Thoracic aorta (tissue), 2 donors: ENCODE measurements around the gene OR52K2. TPM values are rescaled to one million over a fixed set of nuclear protein-coding genes. Genes with fewer than 3 reads are reported as not detected.

Source experiments
- ATAC-seq: fragments of 150-250 bp; one replicate; pipeline ENCODE4 v1.8.0; 2017; ENCODE audit warnings: low read depth; ENCODE audit not compliant: insufficient number of reproducible peaks, low FRiP score
- DNase-seq: peaks from one replicate; pipeline ENCODE4 v3.0.0-alpha.2; 2020; ENCODE audit warnings: low spot score
- H3K27ac ChIP-seq, 2 donors: fragments of 200-600 bp; sonication (generic); 1 replicate in 1 of 2; 2 replicates in 1 of 2; pipeline ENCODE4 v1.5.1; 2016; ENCODE audit warnings: mild to moderate bottlenecking in 2 of 2, moderate library complexity in 2 of 2
- H3K27me3 ChIP-seq: fragments of 200-600 bp; sonication (generic); replicated peaks from 2 replicates; pipeline ENCODE4 v1.6.0; 2016; ENCODE audit warnings: mild to moderate bottlenecking; ENCODE audit not compliant: insufficient read depth
- H3K36me3 ChIP-seq: fragments of 200-600 bp; sonication (generic); one replicate; pipeline ENCODE4 v1.5.1; 2016
- H3K4me1 ChIP-seq, 2 donors: fragments of 200-600 bp; sonication (generic); 1 replicate in 1 of 2; 2 replicates in 1 of 2; pipeline versions ENCODE4 v1.5.1 to v1.6.0; 2016; ENCODE audit warnings: low read depth in 2 of 2, mild to moderate bottlenecking in 1 of 2; ENCODE audit not compliant: control insufficient read depth in 1 of 2
- H3K4me3 ChIP-seq: fragments of 200-600 bp; sonication (generic); 2 replicates; pipeline ENCODE4 v1.5.1; 2016; ENCODE audit warnings: mild to moderate bottlenecking
- H3K9me3 ChIP-seq: fragments of 200-600 bp; sonication (generic); 2 replicates; pipeline ENCODE4 v1.5.1; 2016
- total RNA-seq, 2 donors: library from RNA; depleted of rRNA; stranded (reverse); fragments of >200 nt; gene quantifications; one replicate each; pipeline versions ENCODE4 v1.1.0 to v1.2.3, GENCODE V29; 2016
- TF ChIP-seq, protein P1 (sequence below): fragments of 200-600 bp; sonication (generic); IDR thresholded peaks from one replicate; pipeline ENCODE4 v1.5.1; 2019; ENCODE audit warnings: antibody characterized with exemption

OR52K2 gene
- total RNA-seq, 2 donors from 2014 or later: not detected

DNA sequence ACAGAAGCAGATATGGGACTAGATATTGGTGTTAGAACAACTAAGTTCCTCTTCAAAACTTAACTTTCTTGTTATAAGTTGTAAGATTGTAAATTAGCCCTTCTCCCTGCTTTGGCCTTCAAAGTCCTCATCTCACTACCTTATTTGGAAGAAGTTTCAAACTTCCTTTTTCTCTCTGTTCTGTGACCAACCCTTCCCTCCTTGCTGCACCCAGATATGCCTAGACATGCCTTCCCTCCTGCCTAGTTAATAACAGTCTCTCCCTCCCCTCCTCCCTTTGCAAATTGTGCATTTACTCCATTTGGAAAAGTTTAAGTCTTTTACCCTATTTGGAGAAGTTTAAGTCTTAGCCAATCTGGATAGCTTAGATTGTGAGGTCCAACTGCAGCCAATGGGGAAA, 4.9 kb downstream of the OR52K2 start:
- ATAC-seq (no peak), DNase-seq (no peak)
- no peaks in the 10 kb centered on the region for H3K9me3 ChIP-seq
- H3K4me1 ChIP-seq: no peaks in the 10 kb centered on the region
- H3K27me3 ChIP-seq: no peaks in the 10 kb centered on the region
- no peak overlapping the region for H3K4me3 ChIP-seq
- H3K27ac ChIP-seq: no peak overlapping the region
- no peaks in the 10 kb centered on the region for H3K36me3 ChIP-seq
- TF ChIP-seq, protein P1, sequence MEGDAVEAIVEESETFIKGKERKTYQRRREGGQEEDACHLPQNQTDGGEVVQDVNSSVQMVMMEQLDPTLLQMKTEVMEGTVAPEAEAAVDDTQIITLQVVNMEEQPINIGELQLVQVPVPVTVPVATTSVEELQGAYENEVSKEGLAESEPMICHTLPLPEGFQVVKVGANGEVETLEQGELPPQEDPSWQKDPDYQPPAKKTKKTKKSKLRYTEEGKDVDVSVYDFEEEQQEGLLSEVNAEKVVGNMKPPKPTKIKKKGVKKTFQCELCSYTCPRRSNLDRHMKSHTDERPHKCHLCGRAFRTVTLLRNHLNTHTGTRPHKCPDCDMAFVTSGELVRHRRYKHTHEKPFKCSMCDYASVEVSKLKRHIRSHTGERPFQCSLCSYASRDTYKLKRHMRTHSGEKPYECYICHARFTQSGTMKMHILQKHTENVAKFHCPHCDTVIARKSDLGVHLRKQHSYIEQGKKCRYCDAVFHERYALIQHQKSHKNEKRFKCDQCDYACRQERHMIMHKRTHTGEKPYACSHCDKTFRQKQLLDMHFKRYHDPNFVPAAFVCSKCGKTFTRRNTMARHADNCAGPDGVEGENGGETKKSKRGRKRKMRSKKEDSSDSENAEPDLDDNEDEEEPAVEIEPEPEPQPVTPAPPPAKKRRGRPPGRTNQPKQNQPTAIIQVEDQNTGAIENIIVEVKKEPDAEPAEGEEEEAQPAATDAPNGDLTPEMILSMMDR: no peak

DNA sequence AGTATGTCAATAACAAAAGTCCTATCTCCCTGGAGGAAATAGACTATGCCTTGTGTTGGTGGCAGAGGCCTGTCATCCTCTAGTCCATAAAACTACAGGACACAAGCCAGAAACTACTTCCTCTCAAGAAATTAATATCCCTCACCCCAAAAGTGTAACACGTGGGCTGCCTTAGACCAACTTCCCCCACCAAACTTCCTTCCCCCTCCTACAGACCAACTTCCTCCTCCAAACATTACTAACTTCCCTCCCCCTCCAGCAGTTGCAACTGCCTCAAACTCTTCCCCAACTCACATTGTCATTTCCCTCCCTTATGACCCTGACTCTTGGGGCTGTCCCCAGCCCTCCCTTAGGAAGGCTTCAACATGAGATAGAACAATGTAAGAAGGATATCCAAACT, 6.3 kb downstream of the OR52K2 start:
- no peak overlapping the region for H3K4me3 ChIP-seq
- no peaks in the 10 kb centered on the region for H3K9me3 ChIP-seq
- no peak for DNase-seq
- no peaks in the 10 kb centered on the region for H3K27me3 ChIP-seq
- TF ChIP-seq, protein P1: no peak
- no peak overlapping the region for H3K27ac ChIP-seq
- H3K36me3 ChIP-seq: no peaks in the 10 kb centered on the region
- H3K4me1 ChIP-seq: no peaks in the 10 kb centered on the region
- no peak for ATAC-seq

DNA sequence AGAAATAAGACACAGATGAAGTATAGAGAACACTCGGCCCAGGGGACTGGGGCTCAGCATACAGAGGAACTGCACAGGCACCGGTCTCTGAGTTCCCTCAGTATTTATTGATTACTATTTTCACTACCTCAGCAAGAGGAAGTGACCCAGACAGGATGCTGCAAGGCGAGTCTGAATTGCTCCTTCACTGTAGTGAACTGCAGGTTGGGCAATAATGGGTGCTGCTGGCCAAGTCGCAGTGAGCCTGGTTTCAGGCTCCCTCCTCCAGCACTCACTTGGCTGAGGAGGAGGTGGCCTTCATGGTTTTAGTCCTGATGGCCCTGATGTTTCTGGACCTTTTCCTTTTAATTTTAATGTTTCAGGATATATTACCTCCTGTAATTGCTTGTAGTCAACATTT, 10.4 kb downstream of the OR52K2 start:
- Histone ChIP-seq H3K27me3 (no peaks in the 10 kb centered on the region), H3K27ac (no peak overlapping the region), H3K4me3 (no peak overlapping the region), H3K9me3 (no peaks in the 10 kb centered on the region), H3K4me1 (no peaks in the 10 kb centered on the region), H3K36me3 (no peaks in the 10 kb centered on the region)
- TF ChIP-seq, protein P1: no peak
- ATAC-seq: no peak
- DNase-seq: no peak

DNA sequence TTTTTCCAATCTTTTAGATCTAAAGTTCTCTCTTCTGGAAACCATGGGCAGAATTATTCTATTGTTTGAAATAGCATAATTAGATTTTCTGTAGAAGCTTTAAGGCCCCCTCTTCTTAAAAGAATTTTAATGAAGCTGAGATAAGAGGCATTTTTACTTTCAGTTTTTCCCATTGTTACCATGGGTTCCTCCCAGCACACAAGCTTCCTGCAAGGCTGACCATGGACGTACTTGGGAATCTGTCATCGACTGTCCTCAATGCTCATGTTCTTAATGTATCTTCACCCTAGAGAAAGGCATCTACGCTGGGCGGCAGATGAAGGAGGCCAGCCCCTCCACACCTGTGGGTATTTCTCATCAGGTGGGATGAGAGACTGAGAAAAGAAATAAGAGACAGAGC, 11.1 kb downstream of the OR52K2 start:
- TF ChIP-seq, protein P1: no peak
- H3K4me3 ChIP-seq: no peak overlapping the region
- no peaks in the 10 kb centered on the region for H3K27me3 ChIP-seq
- H3K9me3 ChIP-seq: no peaks in the 10 kb centered on the region
- H3K27ac ChIP-seq: no peak overlapping the region
- DNase-seq (no peak), ATAC-seq (no peak)
- no peaks in the 10 kb centered on the region for H3K4me1 ChIP-seq
- no peaks in the 10 kb centered on the region for H3K36me3 ChIP-seq

DNA sequence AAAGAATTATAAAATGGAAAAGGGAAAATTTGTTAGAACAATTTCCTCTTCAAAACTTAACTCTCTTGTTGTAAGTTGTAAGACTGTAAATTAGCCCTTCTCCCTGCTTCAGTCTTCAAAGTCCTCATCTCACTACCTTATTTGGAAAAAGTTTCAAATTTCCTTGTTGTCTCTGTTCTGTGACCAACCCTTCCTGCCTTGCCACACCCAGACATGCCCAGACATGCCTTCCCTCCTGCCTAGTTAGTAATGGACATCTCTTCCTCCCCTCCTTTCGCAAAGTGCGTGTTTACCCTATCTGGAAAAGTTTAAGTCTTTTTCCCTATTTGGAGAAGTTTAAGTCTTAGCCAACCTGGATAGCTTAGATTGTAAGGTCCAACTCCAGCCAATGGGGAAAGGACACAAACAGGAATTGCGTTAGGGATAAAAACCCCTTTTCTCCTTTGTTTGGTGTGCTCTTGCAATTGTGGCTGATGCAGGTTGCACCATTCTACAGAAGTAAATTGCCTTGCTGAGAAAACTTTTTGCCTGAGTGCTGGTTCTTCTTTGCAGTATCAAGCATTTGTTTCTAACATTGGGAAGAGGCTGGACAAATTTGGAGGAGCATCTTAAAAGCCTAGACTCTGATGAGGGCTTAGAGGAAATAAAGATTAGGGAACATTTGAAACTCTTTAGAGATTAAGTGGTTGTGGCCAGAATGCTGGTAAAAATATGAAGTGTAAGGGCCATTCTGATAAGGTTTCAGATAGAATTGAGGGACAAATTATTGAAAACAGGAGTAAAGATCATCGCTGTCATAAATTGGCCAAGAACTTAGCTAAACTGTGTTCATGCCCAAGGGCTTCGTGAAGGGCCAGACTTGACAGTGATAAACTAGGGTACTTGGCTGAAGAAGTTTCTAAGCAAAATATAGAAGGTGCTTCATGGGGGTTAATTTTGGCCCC, 15.4 kb downstream of the OR52K2 start:
- TF ChIP-seq, protein P1: no peak
- H3K36me3 ChIP-seq: no peaks in the 10 kb centered on the region
- no peak overlapping the region for H3K4me3 ChIP-seq
- no peak overlapping the region for H3K27ac ChIP-seq
- no peak for DNase-seq
- no peak for ATAC-seq
- no peaks in the 10 kb centered on the region for H3K9me3 ChIP-seq
- no peaks in the 10 kb centered on the region for H3K4me1 ChIP-seq
- no peaks in the 10 kb centered on the region for H3K27me3 ChIP-seq
